Measurements from ENCODE around the gene UNG.

The UNG gene

DNA sequence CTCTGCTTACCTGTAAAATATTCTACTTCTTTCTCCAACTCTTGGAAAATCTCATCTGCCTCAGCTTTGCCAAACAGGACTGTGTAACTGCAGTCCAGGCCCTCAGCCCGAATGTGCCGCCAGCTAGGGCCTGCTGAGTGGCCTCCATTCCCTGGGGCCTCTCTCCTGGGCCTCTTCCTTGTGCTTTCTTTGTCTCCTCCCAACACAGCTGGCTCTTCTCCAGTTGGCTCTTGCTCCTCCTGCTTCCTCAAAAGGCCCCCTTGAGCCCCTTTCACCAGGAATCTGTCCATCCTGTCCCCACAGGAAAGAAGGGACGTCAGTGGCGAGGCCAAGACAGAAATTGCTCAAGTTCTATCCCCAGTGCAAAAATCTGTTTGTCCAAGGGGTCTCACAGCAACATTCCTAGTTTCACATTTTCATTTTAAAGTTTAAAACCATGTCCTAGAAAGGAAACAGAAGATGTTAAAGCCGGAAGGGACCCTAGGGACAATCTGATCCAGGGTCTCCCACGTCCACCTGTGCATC, 4.8 kb upstream of the UNG start:
- no peak for DNase-seq (ENCODE audit: low spot score)
- TF ChIP-seq, protein P1, sequence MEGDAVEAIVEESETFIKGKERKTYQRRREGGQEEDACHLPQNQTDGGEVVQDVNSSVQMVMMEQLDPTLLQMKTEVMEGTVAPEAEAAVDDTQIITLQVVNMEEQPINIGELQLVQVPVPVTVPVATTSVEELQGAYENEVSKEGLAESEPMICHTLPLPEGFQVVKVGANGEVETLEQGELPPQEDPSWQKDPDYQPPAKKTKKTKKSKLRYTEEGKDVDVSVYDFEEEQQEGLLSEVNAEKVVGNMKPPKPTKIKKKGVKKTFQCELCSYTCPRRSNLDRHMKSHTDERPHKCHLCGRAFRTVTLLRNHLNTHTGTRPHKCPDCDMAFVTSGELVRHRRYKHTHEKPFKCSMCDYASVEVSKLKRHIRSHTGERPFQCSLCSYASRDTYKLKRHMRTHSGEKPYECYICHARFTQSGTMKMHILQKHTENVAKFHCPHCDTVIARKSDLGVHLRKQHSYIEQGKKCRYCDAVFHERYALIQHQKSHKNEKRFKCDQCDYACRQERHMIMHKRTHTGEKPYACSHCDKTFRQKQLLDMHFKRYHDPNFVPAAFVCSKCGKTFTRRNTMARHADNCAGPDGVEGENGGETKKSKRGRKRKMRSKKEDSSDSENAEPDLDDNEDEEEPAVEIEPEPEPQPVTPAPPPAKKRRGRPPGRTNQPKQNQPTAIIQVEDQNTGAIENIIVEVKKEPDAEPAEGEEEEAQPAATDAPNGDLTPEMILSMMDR (IDR thresholded peaks at IDR 0.05; ENCODE audit: extremely low read depth, missing control alignments), result no peak

DNA sequence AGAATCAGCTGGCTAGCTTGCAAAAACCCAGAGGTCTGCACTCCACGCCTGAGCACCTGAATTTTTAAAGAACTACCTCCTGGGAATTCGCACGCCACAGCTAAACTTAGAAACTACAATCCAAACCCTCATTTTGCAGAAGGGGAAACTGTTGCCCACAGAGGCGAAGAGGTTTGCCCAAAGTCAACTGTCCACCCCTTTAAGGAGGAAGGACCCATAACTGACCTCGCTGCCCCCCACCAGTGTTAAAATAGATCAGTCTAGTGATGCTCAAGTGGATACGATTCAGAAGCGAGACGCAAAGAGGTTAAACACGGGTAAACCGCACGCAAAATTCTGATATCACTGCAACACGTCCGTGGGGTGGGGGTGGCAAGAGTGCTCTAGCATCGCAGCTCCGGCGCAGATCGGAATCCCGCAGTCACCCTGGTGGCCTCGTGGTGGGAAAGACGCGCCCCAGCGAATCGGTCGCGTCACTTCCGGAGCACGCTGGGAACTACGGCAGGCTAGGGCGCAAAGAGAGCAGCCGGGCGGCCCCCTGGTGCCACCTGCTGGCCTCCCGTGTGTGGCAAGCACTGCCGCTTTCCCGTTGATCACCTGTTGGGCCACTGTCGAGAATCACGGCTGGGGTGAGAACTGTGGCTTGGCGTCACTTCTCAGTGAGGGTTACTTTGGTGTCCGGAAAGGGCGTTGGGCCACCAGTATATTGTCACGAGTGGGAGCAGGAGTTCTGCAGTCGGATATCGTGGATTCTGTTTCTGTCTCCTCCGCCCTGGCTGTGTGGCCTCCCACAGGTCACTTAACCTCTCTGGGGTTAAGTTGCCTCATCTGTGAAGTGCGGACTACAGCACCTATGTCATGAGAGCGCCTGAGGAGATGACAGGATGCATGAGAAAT, 4.1 kb upstream of the UNG start, which contains the start of gene ALKBH2:
ALKBH2 (minus strand) TSS at position 451 of the 897 bp plus-strand sequence. CDS start 686 bp downstream, outside the sequence.
- peak; percentile 90 for DNase-seq (ENCODE audit: low spot score)
- TF ChIP-seq, protein P1 (IDR thresholded peaks at IDR 0.05; ENCODE audit: extremely low read depth, missing control alignments), result peak; percentile 96

DNA sequence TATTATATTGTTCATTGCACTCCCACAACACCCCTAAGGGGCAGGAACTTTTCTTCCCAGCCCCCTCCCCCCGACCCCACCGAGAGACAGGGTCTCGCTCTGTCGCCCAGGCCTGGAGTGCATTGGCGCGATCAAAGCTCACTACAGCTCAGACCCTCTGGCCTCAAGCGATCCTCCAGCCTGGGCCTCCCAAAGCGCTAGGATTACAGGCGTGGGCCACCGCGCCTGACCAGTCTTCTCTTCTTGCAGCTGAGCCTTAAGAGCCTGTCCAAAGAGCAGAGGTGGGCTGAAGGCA, 310 bp upstream of the UNG start:
- TF ChIP-seq, protein P1 (IDR thresholded peaks at IDR 0.05; ENCODE audit: extremely low read depth, missing control alignments), result no peak
- no peak for DNase-seq (ENCODE audit: low spot score)

DNA sequence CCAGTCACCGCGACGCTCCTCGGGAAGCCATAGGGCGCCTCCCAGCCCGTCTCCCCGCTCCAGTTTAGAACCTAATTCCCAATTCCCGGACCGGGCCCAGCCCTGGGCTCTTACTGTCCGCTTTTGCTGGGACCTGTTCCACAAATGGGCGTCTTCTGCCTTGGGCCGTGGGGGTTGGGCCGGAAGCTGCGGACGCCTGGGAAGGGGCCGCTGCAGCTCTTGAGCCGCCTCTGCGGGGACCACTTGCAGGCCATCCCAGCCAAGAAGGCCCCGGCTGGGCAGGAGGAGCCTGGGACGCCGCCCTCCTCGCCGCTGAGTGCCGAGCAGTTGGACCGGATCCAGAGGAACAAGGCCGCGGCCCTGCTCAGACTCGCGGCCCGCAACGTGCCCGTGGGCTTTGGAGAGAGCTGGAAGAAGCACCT, 797 bp downstream of the UNG start:
- no peak for DNase-seq (ENCODE audit: low spot score)

DNA sequence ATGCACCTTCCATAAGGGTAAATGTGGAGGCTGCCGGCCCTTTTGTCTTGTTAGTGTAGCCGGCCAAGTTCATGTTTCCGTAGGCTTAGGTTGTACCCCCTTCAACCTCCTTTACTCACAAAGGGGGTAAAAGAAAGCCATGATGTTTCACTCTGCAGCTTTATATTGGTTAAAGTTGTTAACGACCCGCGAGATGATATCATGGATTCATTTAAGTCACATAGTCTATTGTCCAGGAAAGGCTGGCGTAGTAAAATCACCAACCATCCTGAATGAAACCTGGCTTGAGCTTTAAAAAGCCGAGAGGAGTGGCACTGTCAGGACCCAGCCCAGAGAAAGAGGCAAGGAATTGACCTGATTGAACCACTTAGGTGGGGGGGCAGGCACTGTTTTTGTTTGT, 1.3 kb downstream of the UNG start:
- no peak for DNase-seq (ENCODE audit: low spot score)
- TF ChIP-seq, protein P1 (IDR thresholded peaks at IDR 0.05; ENCODE audit: extremely low read depth, missing control alignments), result no peak

More for the DNA sequence above, 797 bp downstream of the UNG start:
- TF ChIP-seq, protein P1 (IDR thresholded peaks at IDR 0.05; ENCODE audit: extremely low read depth, missing control alignments), result no peak

DNA sequence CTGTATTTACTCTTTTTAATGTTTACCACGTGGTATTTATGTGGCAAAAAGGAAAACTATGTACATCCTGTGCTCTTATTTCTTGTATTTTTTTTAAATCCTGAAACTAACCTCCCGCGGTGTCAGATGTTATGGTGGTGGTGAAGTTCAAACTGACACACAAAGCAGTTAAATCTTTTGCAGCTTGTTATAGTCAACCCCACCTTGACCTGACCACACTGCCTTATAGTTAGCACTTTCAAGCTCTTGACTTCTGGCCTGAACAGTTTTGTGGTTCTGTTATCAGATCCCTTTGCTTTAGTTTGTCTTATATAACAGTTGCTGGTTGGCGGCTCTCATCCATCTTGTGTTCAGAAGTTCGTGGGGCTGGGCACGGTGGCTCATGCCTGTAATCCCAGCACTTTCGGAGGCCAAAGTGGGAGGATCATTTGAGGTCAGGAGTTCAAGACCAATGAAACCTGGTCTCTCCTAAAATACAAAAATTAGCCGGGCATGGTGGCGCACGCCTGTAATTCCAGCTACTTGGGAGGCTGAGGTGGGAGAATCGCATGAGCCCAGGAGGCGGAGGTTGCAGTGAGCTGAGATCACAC, 2.1 kb downstream of the UNG start:
- TF ChIP-seq, protein P1 (IDR thresholded peaks at IDR 0.05; ENCODE audit: extremely low read depth, missing control alignments), result no peak
- DNase-seq (ENCODE audit: low spot score), result no peak

DNA sequence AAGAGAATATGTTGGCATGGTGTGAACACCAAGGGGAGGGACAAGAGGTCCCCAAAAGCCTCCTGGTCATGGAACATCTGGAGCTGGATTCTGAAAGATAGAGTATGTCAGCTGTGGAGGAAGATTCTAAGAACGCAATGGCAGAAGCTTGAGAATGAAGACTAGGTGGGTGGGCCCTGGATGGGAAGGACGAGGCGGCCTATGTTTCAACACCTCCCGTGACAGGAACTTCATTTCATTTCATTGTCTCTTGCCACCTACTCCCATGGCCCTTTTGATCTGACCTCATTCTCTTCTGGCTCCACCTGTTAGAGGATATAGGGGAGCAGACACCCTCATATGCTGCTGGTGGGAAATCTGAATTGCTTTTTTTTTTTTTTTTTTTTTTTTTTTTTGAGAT, 3.3 kb downstream of the UNG start:
- DNase-seq (ENCODE audit: low spot score), result no peak
- TF ChIP-seq, protein P1 (IDR thresholded peaks at IDR 0.05; ENCODE audit: extremely low read depth, missing control alignments), result no peak
